ENCODE data around the gene DPP10.
"Not testable (repeated sequence)": the region's sequence is repeated elsewhere in the genome, so short reads cannot be mapped to it uniquely, and the experiment has no call there.

The DPP10 gene

GRCh38 chr2:114442510-114442909, at the start of gene DPP10:
DPP10 (plus strand) TSS chr2:114442641.
- DNase-seq: no peak

- no peak for DNase-seq
These were observed 41.6 kb upstream of the DPP10 start for GRCh38 chr2:114400890-114401289.

- no peak for DNase-seq
These were observed 37.0 kb upstream of the DPP10 start for GRCh38 chr2:114405247-114406116.

- DNase-seq: no peak
These were observed 36.1 kb upstream of the DPP10 start for GRCh38 chr2:114406347-114406746.

- not testable (repeated sequence) for DNase-seq
These were observed 35.1 kb upstream of the DPP10 start for GRCh38 chr2:114407353-114407752.

- no peak for DNase-seq
These were observed 20.7 kb upstream of the DPP10 start for GRCh38 chr2:114421781-114422180.

- no peak for DNase-seq
These were observed 17.7 kb upstream of the DPP10 start for GRCh38 chr2:114424699-114425098.

GRCh38 chr2:114426756-114427155, 15.7 kb upstream of the DPP10 start:
- no peak for DNase-seq

GRCh38 chr2:114436329-114436728, 6.1 kb upstream of the DPP10 start:
- no peak for DNase-seq

- no peak for DNase-seq
These were observed 4.1 kb downstream of the DPP10 start for GRCh38 chr2:114446571-114446970.

GRCh38 chr2:114450639-114451038, 8.2 kb downstream of the DPP10 start:
- no peak for DNase-seq

- DNase-seq: no peak
These were observed 14.1 kb downstream of the DPP10 start for GRCh38 chr2:114456566-114456965.

- no peak for DNase-seq
These were observed 15.5 kb downstream of the DPP10 start for GRCh38 chr2:114457956-114458355.

- peak; percentile 12 for DNase-seq
These were observed 18.7 kb downstream of the DPP10 start for GRCh38 chr2:114461116-114461515.

- DNase-seq: no peak
These were observed 22.7 kb downstream of the DPP10 start for GRCh38 chr2:114464961-114465706.

- no peak for DNase-seq
These were observed 25.9 kb downstream of the DPP10 start for GRCh38 chr2:114468343-114468742.

- peak; percentile 2 for DNase-seq
These were observed 29.8 kb downstream of the DPP10 start for GRCh38 chr2:114472246-114472645.

GRCh38 chr2:114472726-114473125, 30.3 kb downstream of the DPP10 start:
- DNase-seq: no peak

GRCh38 chr2:114488841-114489530, 46.5 kb downstream of the DPP10 start:
- DNase-seq: no peak

- DNase-seq: no peak
These were observed 52.6 kb downstream of the DPP10 start for GRCh38 chr2:114495046-114495445.

GRCh38 chr2:114496959-114497358, 54.5 kb downstream of the DPP10 start:
- DNase-seq: no peak

- no peak for DNase-seq
These were observed 56.7 kb downstream of the DPP10 start for GRCh38 chr2:114499101-114499500.

- DNase-seq: no peak
These were observed 65.3 kb downstream of the DPP10 start for GRCh38 chr2:114507744-114508143.
